Uterus (tissue), 2 donors: ENCODE results near the gene NXT1.

Experiments used
- POLR2A ChIP-seq, 2 donors: fragments of 450-650 bp; IDR thresholded peaks; one replicate each; pipeline ENCODE4 v1.6.1; 2016; ENCODE audit warnings: antibody characterized with exemption in 2 of 2, mild to moderate bottlenecking in 1 of 2, moderate library complexity in 1 of 2
- TF ChIP-seq, protein P1 (sequence below), 4 experiments: fragments of 200-600 bp in 2 of 4; fragments of 450-650 bp in 2 of 4; sonication (generic) in 2 of 4; IDR thresholded peaks; one replicate each; pipeline ENCODE4 v1.5.1; 2016 to 2019; ENCODE audit warnings: antibody characterized with exemption in 4 of 4, mild to moderate bottlenecking in 2 of 4, moderate library complexity in 1 of 4

DNA sequence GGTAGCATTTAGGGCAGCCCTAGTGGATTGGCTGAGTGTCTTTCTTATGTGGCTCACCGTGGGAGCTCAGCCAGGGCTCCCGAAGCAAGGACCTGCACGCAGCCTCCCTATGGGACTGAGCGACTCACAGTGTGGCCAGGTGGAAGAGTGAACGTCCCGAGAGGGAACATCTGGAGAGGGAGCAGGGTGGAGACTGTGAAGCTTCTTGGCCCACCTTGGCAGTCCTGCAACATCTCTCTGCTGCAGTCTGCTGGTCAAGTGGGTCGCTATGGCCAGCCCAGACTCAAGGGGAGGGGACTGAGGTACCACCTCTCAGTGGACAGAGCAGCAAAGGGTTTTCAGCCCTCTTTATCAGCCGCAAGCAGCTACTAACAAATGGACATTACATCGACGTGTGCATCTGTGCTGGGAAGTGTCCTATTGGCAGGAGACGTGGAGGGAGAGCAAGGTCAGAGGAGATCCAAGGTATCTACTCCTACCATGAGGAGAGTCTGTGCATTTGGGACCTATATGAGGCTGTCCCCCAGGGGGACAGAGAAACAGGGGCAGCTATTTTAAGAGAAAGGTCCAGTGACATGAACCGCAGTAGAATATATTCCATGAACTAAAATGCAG is 49.0 kb upstream of the NXT1 start:
- TF ChIP-seq, protein P1, sequence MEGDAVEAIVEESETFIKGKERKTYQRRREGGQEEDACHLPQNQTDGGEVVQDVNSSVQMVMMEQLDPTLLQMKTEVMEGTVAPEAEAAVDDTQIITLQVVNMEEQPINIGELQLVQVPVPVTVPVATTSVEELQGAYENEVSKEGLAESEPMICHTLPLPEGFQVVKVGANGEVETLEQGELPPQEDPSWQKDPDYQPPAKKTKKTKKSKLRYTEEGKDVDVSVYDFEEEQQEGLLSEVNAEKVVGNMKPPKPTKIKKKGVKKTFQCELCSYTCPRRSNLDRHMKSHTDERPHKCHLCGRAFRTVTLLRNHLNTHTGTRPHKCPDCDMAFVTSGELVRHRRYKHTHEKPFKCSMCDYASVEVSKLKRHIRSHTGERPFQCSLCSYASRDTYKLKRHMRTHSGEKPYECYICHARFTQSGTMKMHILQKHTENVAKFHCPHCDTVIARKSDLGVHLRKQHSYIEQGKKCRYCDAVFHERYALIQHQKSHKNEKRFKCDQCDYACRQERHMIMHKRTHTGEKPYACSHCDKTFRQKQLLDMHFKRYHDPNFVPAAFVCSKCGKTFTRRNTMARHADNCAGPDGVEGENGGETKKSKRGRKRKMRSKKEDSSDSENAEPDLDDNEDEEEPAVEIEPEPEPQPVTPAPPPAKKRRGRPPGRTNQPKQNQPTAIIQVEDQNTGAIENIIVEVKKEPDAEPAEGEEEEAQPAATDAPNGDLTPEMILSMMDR (IDR thresholded peaks at IDR 0.05), result no peak
- no peak for TF ChIP-seq POLR2A (IDR thresholded peaks at IDR 0.05)
